A172 (cell line): Measurements from ENCODE around the gene ZNF500. TPM values are rescaled to one million over a fixed set of nuclear protein-coding genes. Genes with fewer than 3 reads are reported as not detected.

ENCODE experiments used
- DNase-seq: peaks from one replicate; pipeline ENCODE4 v3.0.0-alpha.2; 2015; ENCODE audit warnings: low spot score
- total RNA-seq: library from RNA; depleted of rRNA; stranded (reverse); fragments of >200 nt; shearing (Covaris generic); gene quantifications from 2 replicates; pipeline ENCODE4 v1.2.3, GENCODE V29; 2014

ZNF500 gene
- total RNA-seq, 1 experiment from 2014 or later: 25.1 TPM

GRCh38 chr16:4772351-4772750 lies 5.4 kb upstream of the ZNF500 start:
- DNase-seq: no peak

GRCh38 chr16:4771646-4772045 lies 4.7 kb upstream of the ZNF500 start:
- no peak for DNase-seq

- DNase-seq: no peak
These were observed 2.3 kb upstream of the ZNF500 start for GRCh38 chr16:4769306-4769638.

- peak; percentile 90 for DNase-seq
These were observed 1.8 kb upstream of the ZNF500 start for GRCh38 chr16:4768549-4769305.

- peak; percentile 13 for DNase-seq
These were observed 1.0 kb upstream of the ZNF500 start for GRCh38 chr16:4767872-4768548.

- no peak for DNase-seq
These were observed 1.2 kb downstream of the ZNF500 start for GRCh38 chr16:4765511-4766474.

- DNase-seq: no peak
These were observed 3.2 kb downstream of the ZNF500 start for GRCh38 chr16:4763791-4764190.

- DNase-seq: no peak
These were observed 4.8 kb downstream of the ZNF500 start for GRCh38 chr16:4762205-4762604.

GRCh38 chr16:4760221-4760910 lies 6.6 kb downstream of the ZNF500 start:
- DNase-seq: no peak

- no peak for DNase-seq
These were observed 11.3 kb downstream of the ZNF500 start for GRCh38 chr16:4755687-4756086.

- DNase-seq: no peak
These were observed 12.1 kb downstream of the ZNF500 start for GRCh38 chr16:4754865-4755264.

- no peak for DNase-seq
These were observed 13.7 kb downstream of the ZNF500 start for GRCh38 chr16:4753227-4753626.

GRCh38 chr16:4752351-4753100 lies 14.4 kb downstream of the ZNF500 start:
- DNase-seq: no peak

GRCh38 chr16:4750896-4751295 lies 16.1 kb downstream of the ZNF500 start:
- no peak for DNase-seq

- no peak for DNase-seq
These were observed 17.2 kb downstream of the ZNF500 start for GRCh38 chr16:4749700-4750257.

GRCh38 chr16:4748682-4749411 lies 18.1 kb downstream of the ZNF500 start:
- no peak for DNase-seq

- no peak for DNase-seq
These were observed 18.9 kb downstream of the ZNF500 start for GRCh38 chr16:4747906-4748681.

- no peak for DNase-seq
These were observed 19.9 kb downstream of the ZNF500 start for GRCh38 chr16:4746991-4747574.

- DNase-seq: no peak
These were observed 20.7 kb downstream of the ZNF500 start for GRCh38 chr16:4746215-4746614.
